HepG2 (cell line): ENCODE results near the gene GRHPR. TPM values are rescaled to one million over a fixed set of nuclear protein-coding genes. Genes with fewer than 3 reads are reported as not detected.

Source experiments
- MEF2D ChIP-seq: sonication (generic); formaldehyde crosslinking; IDR thresholded peaks from 2 replicates; pipeline ENCODE4 v1.5.1; 2020; ENCODE audit warnings: mild to moderate bottlenecking, missing genetic modification reagents
- MXD3 ChIP-seq: IDR thresholded peaks from 2 replicates; pipeline ENCODE4 v1.6.1; 2016; ENCODE audit warnings: mild to moderate bottlenecking, missing biosample characterization, missing genetic modification reagents
- NFKB2 ChIP-seq: sonication (generic); formaldehyde crosslinking; IDR thresholded peaks from 2 replicates; pipeline ENCODE4 v1.4.0; 2020; ENCODE audit warnings: missing genetic modification reagents, borderline replicate concordance
- NR1H2 ChIP-seq: sonication (generic); formaldehyde crosslinking; IDR thresholded peaks from 2 replicates; pipeline ENCODE4 v1.8.1; 2022; ENCODE audit warnings: low read depth, missing genetic modification reagents, borderline replicate concordance
- PAWR ChIP-seq: sonication (generic); formaldehyde crosslinking; IDR thresholded peaks from 2 replicates; pipeline ENCODE4 v1.4.0; 2020; ENCODE audit warnings: missing genetic modification reagents, mild to moderate bottlenecking, borderline replicate concordance
- PRPF4 ChIP-seq: fragments of 200-400 bp; formaldehyde crosslinking; IDR thresholded peaks from 2 replicates; pipeline ENCODE4 v1.6.1; 2016; ENCODE audit warnings: low read length, low read depth; ENCODE audit not compliant: poor library complexity, severe bottlenecking
- REL ChIP-seq: sonication (generic); formaldehyde crosslinking; conservative IDR thresholded peaks from 2 replicates; pipeline ENCODE4 v1.8.0; 2022; ENCODE audit warnings: mild to moderate bottlenecking, missing genetic modification reagents, moderate library complexity
- SIX1 ChIP-seq: sonication (generic); formaldehyde crosslinking; IDR thresholded peaks from 2 replicates; pipeline ENCODE4 v1.4.0; 2020; ENCODE audit warnings: missing genetic modification reagents, borderline replicate concordance
- THYN1 ChIP-seq: sonication (generic); formaldehyde crosslinking; IDR thresholded peaks from 2 replicates; pipeline ENCODE4 v1.8.1; 2023; ENCODE audit warnings: low read depth, mild to moderate bottlenecking, moderate library complexity, missing genetic modification reagents, borderline replicate concordance
- ZNF3 ChIP-seq: IDR thresholded peaks from 2 replicates; pipeline ENCODE4 v1.7.0; 2017; ENCODE audit warnings: inconsistent platforms
- ZNF619 ChIP-seq: sonication (generic); formaldehyde crosslinking; IDR thresholded peaks from 2 replicates; pipeline ENCODE4 v1.4.0; 2020; ENCODE audit warnings: mild to moderate bottlenecking, missing genetic modification reagents
- ZNF670 ChIP-seq: sonication (generic); formaldehyde crosslinking; IDR thresholded peaks from 2 replicates; pipeline ENCODE4 v1.8.0; 2022; ENCODE audit warnings: mild to moderate bottlenecking, missing genetic modification reagents, borderline replicate concordance
- ZNF841 ChIP-seq: sonication (generic); formaldehyde crosslinking; IDR thresholded peaks from 2 replicates; pipeline ENCODE4 v1.8.1; 2023; ENCODE audit warnings: missing genetic modification reagents, borderline replicate concordance
- polyA plus RNA-seq, 8 experiments: library from polyadenylated mRNA; depleted of rRNA in 3 of 8; stranded (reverse) in 7 of 8; unstranded in 1 of 8; fragments of >200 nt; fragmentation: Illumina TruSeq in 4 of 8; extraction: Trizol in 4 of 8; gene quantifications; 2 replicates each; pipeline versions ENCODE4 v1.2.1 to v1.2.3, GENCODE V29; 2011 to 2016; ENCODE audit warnings: low read depth in 4 of 8, missing spikeins in 1 of 8, mixed read lengths in 1 of 8; ENCODE audit not compliant: insufficient read depth in 1 of 8
- total RNA-seq, 5 experiments: library from RNA; depleted of rRNA; stranded (reverse); fragments of >200 nt; fragmentation: Illumina TruSeq; extraction: Trizol; gene quantifications; 2 replicates each; pipeline ENCODE4 v1.2.3, GENCODE V29; 2016; ENCODE audit warnings: low read depth in 1 of 5
- TF ChIP-seq, protein P1 (sequence below): sonication (generic); formaldehyde crosslinking; IDR thresholded peaks from 2 replicates; pipeline ENCODE4 v1.5.1; 2020; ENCODE audit warnings: mild to moderate bottlenecking, missing genetic modification reagents
- TF ChIP-seq, protein P2 (sequence below): sonication (generic); formaldehyde crosslinking; IDR thresholded peaks from 2 replicates; pipeline ENCODE4 v1.4.0; 2020; ENCODE audit warnings: missing genetic modification reagents, borderline replicate concordance
- TF ChIP-seq, protein P3 (sequence below): sonication (generic); formaldehyde crosslinking; IDR thresholded peaks from 2 replicates; pipeline ENCODE4 v1.5.0; 2020; ENCODE audit warnings: mild to moderate bottlenecking, missing genetic modification reagents, moderate library complexity
- TF ChIP-seq, protein P4 (sequence below): sonication (generic); formaldehyde crosslinking; IDR thresholded peaks from 2 replicates; pipeline ENCODE4 v1.8.0; 2022; ENCODE audit warnings: mild to moderate bottlenecking, missing genetic modification reagents; ENCODE audit not compliant: insufficient replicate concordance

The GRHPR gene
- total and polyA plus RNA-seq, 2 of the 13 experiments (the other 11 are each of a cell fraction or from before 2014, with no cell fraction given) = 113 to 115 TPM

GRCh38 chr9:37381094-37381741 lies 41.3 kb upstream of the GRHPR start (continued):
- no peak for TF ChIP-seq THYN1
- TF ChIP-seq, protein P1, sequence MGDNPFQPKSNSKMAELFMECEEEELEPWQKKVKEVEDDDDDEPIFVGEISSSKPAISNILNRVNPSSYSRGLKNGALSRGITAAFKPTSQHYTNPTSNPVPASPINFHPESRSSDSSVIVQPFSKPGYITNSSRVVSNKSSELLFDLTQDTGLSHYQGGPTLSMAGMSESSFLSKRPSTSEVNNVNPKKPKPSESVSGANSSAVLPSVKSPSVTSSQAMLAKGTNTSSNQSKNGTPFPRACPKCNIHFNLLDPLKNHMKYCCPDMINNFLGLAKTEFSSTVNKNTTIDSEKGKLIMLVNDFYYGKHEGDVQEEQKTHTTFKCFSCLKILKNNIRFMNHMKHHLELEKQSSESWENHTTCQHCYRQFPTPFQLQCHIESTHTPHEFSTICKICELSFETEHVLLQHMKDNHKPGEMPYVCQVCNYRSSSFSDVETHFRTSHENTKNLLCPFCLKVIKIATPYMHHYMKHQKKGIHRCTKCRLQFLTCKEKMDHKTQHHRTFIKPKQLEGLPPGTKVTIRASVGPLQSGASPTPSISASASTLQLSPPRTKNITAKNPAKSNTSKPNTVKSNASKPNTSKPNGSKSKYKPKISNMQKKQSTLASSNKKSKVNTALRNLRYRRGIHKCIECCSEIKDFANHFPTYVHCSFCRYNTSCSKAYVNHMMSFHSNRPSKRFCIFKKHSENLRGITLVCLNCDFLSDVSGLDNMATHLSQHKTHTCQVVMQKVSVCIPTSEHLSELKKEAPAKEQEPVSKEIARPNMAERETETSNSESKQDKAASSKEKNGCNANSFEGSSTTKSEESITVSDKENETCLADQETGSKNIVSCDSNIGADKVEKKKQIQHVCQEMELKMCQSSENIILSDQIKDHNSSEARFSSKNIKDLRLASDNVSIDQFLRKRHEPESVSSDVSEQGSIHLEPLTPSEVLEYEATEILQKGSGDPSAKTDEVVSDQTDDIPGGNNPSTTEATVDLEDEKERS (CRISPR knock-in tag) = no peak
- no peak for TF ChIP-seq PAWR
- no peak for TF ChIP-seq NR1H2 (CRISPR knock-in tag)
- TF ChIP-seq ZNF670 (CRISPR knock-in tag) = 0 out of 2 replicates have a peak, but pooled peaks have one; percentile 27
- TF ChIP-seq MEF2D (CRISPR knock-in tag) = no peak
- TF ChIP-seq, protein P2, sequence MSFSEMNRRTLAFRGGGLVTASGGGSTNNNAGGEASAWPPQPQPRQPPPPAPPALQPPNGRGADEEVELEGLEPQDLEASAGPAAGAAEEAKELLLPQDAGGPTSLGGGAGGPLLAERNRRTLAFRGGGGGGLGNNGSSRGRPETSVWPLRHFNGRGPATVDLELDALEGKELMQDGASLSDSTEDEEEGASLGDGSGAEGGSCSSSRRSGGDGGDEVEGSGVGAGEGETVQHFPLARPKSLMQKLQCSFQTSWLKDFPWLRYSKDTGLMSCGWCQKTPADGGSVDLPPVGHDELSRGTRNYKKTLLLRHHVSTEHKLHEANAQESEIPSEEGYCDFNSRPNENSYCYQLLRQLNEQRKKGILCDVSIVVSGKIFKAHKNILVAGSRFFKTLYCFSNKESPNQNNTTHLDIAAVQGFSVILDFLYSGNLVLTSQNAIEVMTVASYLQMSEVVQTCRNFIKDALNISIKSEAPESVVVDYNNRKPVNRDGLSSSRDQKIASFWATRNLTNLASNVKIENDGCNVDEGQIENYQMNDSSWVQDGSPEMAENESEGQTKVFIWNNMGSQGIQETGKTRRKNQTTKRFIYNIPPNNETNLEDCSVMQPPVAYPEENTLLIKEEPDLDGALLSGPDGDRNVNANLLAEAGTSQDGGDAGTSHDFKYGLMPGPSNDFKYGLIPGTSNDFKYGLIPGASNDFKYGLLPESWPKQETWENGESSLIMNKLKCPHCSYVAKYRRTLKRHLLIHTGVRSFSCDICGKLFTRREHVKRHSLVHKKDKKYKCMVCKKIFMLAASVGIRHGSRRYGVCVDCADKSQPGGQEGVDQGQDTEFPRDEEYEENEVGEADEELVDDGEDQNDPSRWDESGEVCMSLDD = no peak
- TF ChIP-seq, protein P3, sequence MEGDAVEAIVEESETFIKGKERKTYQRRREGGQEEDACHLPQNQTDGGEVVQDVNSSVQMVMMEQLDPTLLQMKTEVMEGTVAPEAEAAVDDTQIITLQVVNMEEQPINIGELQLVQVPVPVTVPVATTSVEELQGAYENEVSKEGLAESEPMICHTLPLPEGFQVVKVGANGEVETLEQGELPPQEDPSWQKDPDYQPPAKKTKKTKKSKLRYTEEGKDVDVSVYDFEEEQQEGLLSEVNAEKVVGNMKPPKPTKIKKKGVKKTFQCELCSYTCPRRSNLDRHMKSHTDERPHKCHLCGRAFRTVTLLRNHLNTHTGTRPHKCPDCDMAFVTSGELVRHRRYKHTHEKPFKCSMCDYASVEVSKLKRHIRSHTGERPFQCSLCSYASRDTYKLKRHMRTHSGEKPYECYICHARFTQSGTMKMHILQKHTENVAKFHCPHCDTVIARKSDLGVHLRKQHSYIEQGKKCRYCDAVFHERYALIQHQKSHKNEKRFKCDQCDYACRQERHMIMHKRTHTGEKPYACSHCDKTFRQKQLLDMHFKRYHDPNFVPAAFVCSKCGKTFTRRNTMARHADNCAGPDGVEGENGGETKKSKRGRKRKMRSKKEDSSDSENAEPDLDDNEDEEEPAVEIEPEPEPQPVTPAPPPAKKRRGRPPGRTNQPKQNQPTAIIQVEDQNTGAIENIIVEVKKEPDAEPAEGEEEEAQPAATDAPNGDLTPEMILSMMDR (CRISPR knock-in tag) = 0 out of 2 replicates have a peak, but pooled peaks have one; percentile 14
- TF ChIP-seq NFKB2 (CRISPR knock-in tag) = peak; percentile 88
- no peak for TF ChIP-seq ZNF619 (CRISPR knock-in tag)
- TF ChIP-seq REL (CRISPR knock-in tag) = no peak
- no peak for TF ChIP-seq PRPF4
- TF ChIP-seq SIX1 (CRISPR knock-in tag) = no peak
- TF ChIP-seq ZNF841 (CRISPR knock-in tag) = no peak
- TF ChIP-seq, protein P4, sequence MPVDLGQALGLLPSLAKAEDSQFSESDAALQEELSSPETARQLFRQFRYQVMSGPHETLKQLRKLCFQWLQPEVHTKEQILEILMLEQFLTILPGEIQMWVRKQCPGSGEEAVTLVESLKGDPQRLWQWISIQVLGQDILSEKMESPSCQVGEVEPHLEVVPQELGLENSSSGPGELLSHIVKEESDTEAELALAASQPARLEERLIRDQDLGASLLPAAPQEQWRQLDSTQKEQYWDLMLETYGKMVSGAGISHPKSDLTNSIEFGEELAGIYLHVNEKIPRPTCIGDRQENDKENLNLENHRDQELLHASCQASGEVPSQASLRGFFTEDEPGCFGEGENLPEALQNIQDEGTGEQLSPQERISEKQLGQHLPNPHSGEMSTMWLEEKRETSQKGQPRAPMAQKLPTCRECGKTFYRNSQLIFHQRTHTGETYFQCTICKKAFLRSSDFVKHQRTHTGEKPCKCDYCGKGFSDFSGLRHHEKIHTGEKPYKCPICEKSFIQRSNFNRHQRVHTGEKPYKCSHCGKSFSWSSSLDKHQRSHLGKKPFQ (CRISPR knock-in tag) = no peak
- no peak for TF ChIP-seq ZNF3 (CRISPR knock-in tag)
- peak; percentile 66; the same call in 1 of the 2 replicates for TF ChIP-seq MXD3 (CRISPR knock-in tag)
